AG09319 (cell line): ENCODE measurements around the gene CDPF1.

Experiments
- DNase-seq: peaks from one replicate; pipeline ENCODE4 v3.0.0-alpha.2; 2010; ENCODE audit warnings: low read depth; ENCODE audit errors: extremely low read depth
- TF ChIP-seq, protein P1 (sequence below): IDR thresholded peaks from 2 replicates; pipeline ENCODE4 v1.5.1; 2011; ENCODE audit warnings: low read depth, mild to moderate bottlenecking, inconsistent platforms, low read length, moderate library complexity

The CDPF1 gene

DNA sequence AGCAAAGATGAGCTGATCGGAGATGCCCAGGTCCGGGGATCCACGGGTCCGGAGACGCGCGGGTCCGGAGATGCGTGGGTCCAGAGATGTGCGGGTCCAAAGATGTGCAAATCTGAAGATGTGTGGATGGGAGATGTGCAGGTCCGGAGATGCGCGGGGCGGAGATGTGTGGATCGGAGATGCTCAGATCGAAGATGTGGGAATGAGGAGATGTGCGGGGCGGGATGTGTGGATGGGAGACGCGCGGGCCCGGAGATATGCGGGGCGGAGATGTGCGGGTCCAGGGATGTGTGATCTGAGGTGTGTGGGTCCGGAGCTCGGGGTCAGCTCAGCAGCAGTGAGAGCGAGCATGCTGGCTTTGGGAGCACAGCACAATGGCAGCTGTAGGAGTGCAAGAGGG lies 35.5 kb downstream of the CDPF1 start:
- no peak for DNase-seq

DNA sequence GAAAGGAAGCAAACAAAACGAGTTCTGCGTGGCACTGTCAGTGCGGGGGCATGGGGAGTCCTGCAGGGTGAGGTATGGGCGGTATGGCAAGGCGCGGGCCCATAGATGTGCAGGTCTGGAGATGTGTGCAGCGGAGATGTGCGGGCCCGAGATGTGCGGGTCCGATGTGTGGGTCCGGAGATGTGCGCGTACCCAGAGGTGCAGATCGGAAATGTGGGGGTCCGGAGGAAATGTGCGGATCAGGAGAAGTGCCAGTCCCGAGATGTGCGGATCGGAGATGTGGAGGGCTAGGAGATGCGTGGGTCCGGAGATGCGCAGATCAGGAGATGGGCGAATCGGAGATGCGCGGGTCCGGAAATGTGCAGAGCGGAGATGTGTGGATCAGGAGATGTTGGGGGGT lies 35.9 kb downstream of the CDPF1 start:
- TF ChIP-seq, protein P1, sequence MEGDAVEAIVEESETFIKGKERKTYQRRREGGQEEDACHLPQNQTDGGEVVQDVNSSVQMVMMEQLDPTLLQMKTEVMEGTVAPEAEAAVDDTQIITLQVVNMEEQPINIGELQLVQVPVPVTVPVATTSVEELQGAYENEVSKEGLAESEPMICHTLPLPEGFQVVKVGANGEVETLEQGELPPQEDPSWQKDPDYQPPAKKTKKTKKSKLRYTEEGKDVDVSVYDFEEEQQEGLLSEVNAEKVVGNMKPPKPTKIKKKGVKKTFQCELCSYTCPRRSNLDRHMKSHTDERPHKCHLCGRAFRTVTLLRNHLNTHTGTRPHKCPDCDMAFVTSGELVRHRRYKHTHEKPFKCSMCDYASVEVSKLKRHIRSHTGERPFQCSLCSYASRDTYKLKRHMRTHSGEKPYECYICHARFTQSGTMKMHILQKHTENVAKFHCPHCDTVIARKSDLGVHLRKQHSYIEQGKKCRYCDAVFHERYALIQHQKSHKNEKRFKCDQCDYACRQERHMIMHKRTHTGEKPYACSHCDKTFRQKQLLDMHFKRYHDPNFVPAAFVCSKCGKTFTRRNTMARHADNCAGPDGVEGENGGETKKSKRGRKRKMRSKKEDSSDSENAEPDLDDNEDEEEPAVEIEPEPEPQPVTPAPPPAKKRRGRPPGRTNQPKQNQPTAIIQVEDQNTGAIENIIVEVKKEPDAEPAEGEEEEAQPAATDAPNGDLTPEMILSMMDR: no peak

More for the DNA sequence above, 35.5 kb downstream of the CDPF1 start:
- TF ChIP-seq, protein P1: no peak

DNA sequence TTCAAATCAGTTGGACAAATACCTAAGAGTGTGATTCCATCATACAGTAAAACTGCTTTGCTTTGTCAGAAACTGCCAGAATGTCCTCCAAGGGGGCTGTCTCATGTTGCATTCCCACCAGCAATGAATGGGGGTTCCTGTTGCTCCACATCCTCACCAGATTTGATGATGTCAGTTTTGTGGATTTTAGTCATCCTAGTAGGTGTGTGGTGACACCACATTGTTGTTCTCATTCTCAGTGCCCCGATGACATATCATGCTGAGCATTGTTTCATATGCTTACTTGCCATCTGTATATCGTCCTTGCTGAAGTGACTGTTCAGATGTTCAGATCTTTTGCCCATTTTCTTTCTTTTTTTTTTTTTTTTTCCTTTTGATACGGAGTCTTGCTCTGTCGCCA lies 37.0 kb downstream of the CDPF1 start:
- TF ChIP-seq, protein P1: no peak
- DNase-seq: no peak

More for the DNA sequence above, 35.9 kb downstream of the CDPF1 start:
- DNase-seq: no peak

DNA sequence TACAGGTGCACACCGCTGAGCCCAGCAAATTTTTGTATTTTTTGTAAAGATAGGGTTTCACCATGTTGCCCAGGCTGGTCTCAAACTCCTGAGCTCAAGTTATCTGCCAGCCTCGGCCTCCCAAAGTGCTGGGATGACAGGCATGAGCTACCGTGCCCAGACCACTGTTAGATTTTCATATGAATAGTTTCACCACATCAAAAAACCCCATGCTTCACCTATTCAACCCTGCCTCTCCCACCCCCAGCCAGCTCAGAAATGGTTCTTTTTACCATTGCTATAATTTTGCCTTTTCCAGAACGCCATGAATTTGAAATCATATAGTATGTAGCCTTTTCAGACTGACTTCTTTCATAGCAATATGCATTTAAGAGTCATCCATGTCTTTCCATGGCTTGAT lies 37.9 kb downstream of the CDPF1 start:
- TF ChIP-seq, protein P1: no peak
- no peak for DNase-seq

DNA sequence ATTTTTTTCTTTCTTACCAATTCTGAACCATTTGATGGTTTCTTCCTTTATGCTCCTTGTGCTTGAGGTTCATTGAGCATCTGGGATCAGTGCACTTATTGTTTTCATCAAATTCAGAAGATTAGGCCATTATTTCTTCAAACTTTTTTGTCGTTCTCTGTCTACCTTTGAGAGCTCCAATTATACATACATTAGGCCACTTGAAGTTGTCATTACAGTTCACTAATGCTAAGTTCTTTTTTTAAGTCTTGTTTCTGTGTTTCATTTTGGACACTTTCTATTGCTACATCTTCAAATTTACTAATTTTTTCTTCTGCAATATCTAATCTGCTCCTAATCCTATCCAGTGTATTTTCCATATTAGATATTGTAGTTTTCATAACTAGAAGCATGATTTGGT lies 40.8 kb downstream of the CDPF1 start:
- DNase-seq: no peak

DNA sequence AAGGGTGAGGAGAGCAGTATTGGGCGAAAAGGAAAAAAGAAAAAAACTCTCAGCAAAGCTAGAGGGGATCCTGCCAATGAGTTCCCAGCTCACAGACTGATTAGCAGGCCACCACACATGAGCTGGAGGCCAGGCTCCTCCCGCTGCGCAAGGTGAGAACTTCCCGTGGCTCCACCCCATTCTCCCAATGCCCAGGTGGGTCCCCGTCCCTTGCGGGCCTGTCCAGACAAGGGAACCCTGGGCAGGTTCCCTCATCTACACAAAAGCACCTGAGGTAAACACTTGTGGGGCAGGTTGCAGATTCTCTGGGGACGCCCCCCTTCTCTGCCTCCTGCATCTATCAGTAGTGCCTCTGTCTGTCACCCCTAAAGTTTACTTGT lies 46.5 kb downstream of the CDPF1 start:
- TF ChIP-seq, protein P1: no peak
- no peak for DNase-seq

More for the DNA sequence above, 40.8 kb downstream of the CDPF1 start:
- TF ChIP-seq, protein P1: no peak

DNA sequence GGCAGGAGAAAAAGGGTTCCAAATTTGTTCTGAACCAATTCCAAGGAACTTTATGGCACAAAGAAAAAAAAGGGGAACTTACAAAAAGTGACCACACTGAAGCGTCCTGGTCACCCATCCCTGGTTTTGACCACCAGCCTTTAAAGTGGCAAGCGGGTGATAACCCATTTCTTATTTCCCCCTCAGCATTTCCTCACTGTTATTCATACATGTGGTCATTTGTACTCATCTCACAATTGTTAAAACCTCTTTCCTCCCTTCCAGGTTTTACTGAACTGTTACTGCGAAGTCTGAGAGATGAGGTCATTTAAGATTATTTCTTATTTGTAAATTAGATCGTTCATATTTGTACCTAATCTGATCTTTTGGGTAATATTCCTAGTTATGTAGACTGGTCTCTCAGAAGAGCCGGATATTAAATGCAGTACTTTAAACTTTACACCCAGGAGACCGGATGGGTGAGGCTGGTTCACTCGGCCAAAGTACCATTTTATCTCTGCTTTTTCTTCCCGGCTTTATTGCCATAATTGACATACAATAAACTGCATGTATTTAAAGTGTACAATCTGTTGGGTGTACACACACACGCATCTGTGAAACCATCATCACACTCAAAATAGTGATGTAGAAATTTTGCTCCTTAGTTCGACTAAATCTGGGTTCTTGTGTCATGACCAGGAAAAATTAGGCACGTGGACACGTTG lies 47.0 kb downstream of the CDPF1 start:
- TF ChIP-seq, protein P1: no peak
- DNase-seq: no peak
